ENCODE results near the gene MTHFSD. TPM values are rescaled to one million over a fixed set of nuclear protein-coding genes. Genes with fewer than 3 reads are reported as not detected.

MTHFSD gene
- total RNA-seq, 1 experiment from 2014 or later = 4.7 TPM

GRCh38 chr16:86538196-86538780 lies 16.7 kb downstream of the MTHFSD start:
- H2BK5ac ChIP-seq (ENCODE audit: insufficient read length, low read length) = no peak overlapping the region
- H4K5ac ChIP-seq (ENCODE audit: insufficient read length, low read depth, low read length) = no peak overlapping the region
- no peak overlapping the region for H3K4ac ChIP-seq (ENCODE audit: low read depth, low read length)
- H3K9ac ChIP-seq (ENCODE audit: extremely low read depth, insufficient read length, low read length) = no peak overlapping the region
- WGBS (ENCODE audit: extremely low coverage, insufficient read length, low lambda C conversion rate) = no CpG with 5 or more reads among the region's 17 CpGs
- H3K56ac ChIP-seq (ENCODE audit: insufficient read length, low read depth, low read length) = no peak overlapping the region
- no peaks in the 10 kb centered on the region for H3K9me3 ChIP-seq (ENCODE audit: control insufficient read depth, low read depth, low read length)
- H3K27me3 ChIP-seq (ENCODE audit: insufficient read depth, low read length) = no peaks in the 10 kb centered on the region
- no peak overlapping the region for H3K18ac ChIP-seq (ENCODE audit: insufficient read length, low read depth, low read length)
- H2BK15ac ChIP-seq (ENCODE audit: low read depth, low read length) = no peak overlapping the region
- H4K91ac ChIP-seq (ENCODE audit: insufficient read length, low read depth, low read length) = no peak overlapping the region
- no peak overlapping the region for H3K14ac ChIP-seq (ENCODE audit: insufficient read depth, low read length)
- Mint-ChIP-seq H3K9me3 (no peaks in the 10 kb centered on the region), H3K27me3 (ENCODE audit: low read depth) (peaks cover 3% of the 10 kb centered on the region), H3K36me3 (ENCODE audit: insufficient read depth in 1 of 3, low read depth in 3 of 3) (no peaks in the 10 kb centered on the region; a peak in 1 of 7 replicates), H3K4me3 (no peak overlapping the region), H3K27ac (no peak overlapping the region), H3K4me1 (0 out of 4 replicates have a peak, but pooled peaks cover 0 to 3% of the 10 kb centered on the region in 2 experiments)
- H3K79me2 ChIP-seq (ENCODE audit: insufficient read depth, low read length) = no peaks in the 10 kb centered on the region
- no peak overlapping the region for H4K8ac ChIP-seq (replicated peaks; ENCODE audit: insufficient read length, low read depth, low read length)
- H3T11ph ChIP-seq (ENCODE audit: low read length) = no peak overlapping the region
- H2BK12ac ChIP-seq (ENCODE audit: insufficient read length, low read depth, low read length) = no peak overlapping the region
- H2AFZ ChIP-seq (ENCODE audit: low read length) = no peak overlapping the region
- H3K4me2 ChIP-seq (ENCODE audit: insufficient read depth, insufficient read length, low read length) = no peak overlapping the region
- TF ChIP-seq CTCF (conservative IDR thresholded peaks at IDR 0.05) = no peak
- no peak overlapping the region for H2BK120ac ChIP-seq (ENCODE audit: low read depth, low read length, poor library complexity, severe bottlenecking)
- H2BK20ac ChIP-seq (ENCODE audit: low read depth, low read length, poor library complexity, severe bottlenecking) = no peak overlapping the region
- no peaks in the 10 kb centered on the region for H3K23me2 ChIP-seq (ENCODE audit: insufficient read length, low read depth, low read length, poor library complexity, severe bottlenecking)
- no peaks in the 10 kb centered on the region for H3K79me1 ChIP-seq (ENCODE audit: insufficient read depth, low read depth, low read length, poor library complexity, severe bottlenecking)
- no peaks in the 10 kb centered on the region for H3K4me1 ChIP-seq (ENCODE audit: insufficient read depth, low read length)
- no peaks in the 10 kb centered on the region for H4K20me1 ChIP-seq (ENCODE audit: control insufficient read depth, insufficient read depth, insufficient read length)
- H3K23ac ChIP-seq (ENCODE audit: insufficient read length, low read depth, low read length) = no peak overlapping the region
- no peak for DNase-seq
- no peak overlapping the region for H2AK5ac ChIP-seq (ENCODE audit: insufficient read length, low read length)
- H3K27ac ChIP-seq (ENCODE audit: insufficient read length, low read depth, low read length) = no peak overlapping the region
